Stimulated activated CD8-positive, alpha-beta memory T cell treated with anti-CD3 and anti-CD28 coated beads, Interleukin-2, amount 100 ng/mL, for 1 hour (primary cell): Measurements from ENCODE around the gene ODF4.
"Not testable (repeated sequence)": the region's sequence is repeated elsewhere in the genome, so short reads cannot be mapped to it uniquely, and the experiment has no call there.

Source experiments
- DNase-seq, 2 donors: peaks; one replicate each; pipeline ENCODE4 v3.0.0-alpha.2; 2020; ENCODE audit warnings: low read depth in 2 of 2

Gene ODF4

GRCh38 chr17:8326511-8327302 lies 12.9 kb upstream of the ODF4 start:
- DNase-seq: no peak

- DNase-seq: no peak
These were observed 12.4 kb upstream of the ODF4 start for GRCh38 chr17:8327303-8327649.

GRCh38 chr17:8332128-8332527 lies 7.5 kb upstream of the ODF4 start:
- no peak for DNase-seq

- no peak for DNase-seq
These were observed 7.0 kb upstream of the ODF4 start for GRCh38 chr17:8332688-8333087.

- DNase-seq: no peak
These were observed 6.4 kb upstream of the ODF4 start for GRCh38 chr17:8333281-8333680.

GRCh38 chr17:8337802-8338752 lies 1.6 kb upstream of the ODF4 start:
- no peak for DNase-seq

GRCh38 chr17:8338753-8339140 lies 893 bp upstream of the ODF4 start:
- no peak for DNase-seq

- no peak for DNase-seq
These were observed 1.8 kb downstream of the ODF4 start for GRCh38 chr17:8341456-8341855.

- no peak for DNase-seq
These were observed 5.5 kb downstream of the ODF4 start for GRCh38 chr17:8345052-8345690.

GRCh38 chr17:8345951-8346665 lies 6.5 kb downstream of the ODF4 start:
- DNase-seq: no peak

- DNase-seq: not testable (repeated sequence)
These were observed 7.4 kb downstream of the ODF4 start for GRCh38 chr17:8347001-8347400.

GRCh38 chr17:8350339-8350738 lies 10.7 kb downstream of the ODF4 start:
- no peak for DNase-seq

GRCh38 chr17:8353736-8354135 lies 14.1 kb downstream of the ODF4 start:
- no peak for DNase-seq

GRCh38 chr17:8354236-8354635 lies 14.6 kb downstream of the ODF4 start:
- no peak for DNase-seq

- no peak for DNase-seq
These were observed 18.3 kb downstream of the ODF4 start for GRCh38 chr17:8357910-8358309.

- DNase-seq: no peak
These were observed 20.1 kb downstream of the ODF4 start for GRCh38 chr17:8359769-8360168.

GRCh38 chr17:8360260-8360659 lies 20.6 kb downstream of the ODF4 start:
- DNase-seq: no peak

GRCh38 chr17:8360751-8361150 lies 21.1 kb downstream of the ODF4 start:
- no peak for DNase-seq

- no peak for DNase-seq
These were observed 23.2 kb downstream of the ODF4 start for GRCh38 chr17:8362651-8363332.

- no peak for DNase-seq
These were observed 25.5 kb downstream of the ODF4 start for GRCh38 chr17:8365143-8365542.

GRCh38 chr17:8366231-8366630 lies 26.6 kb downstream of the ODF4 start:
- DNase-seq: no peak
